Calu3 (cell line): Measurements from ENCODE around the gene AP1G2. TPM values are rescaled to one million over a fixed set of nuclear protein-coding genes. Genes with fewer than 3 reads are reported as not detected.
A peak's percentile ranks its signal among the peaks of the same experiment; 100 is the strongest.

ENCODE experiments used
- BruUV-seq: library from RNA; stranded (reverse); fragments of 400-500 nt; replicated peaks from 2 replicates; lab custom pipeline; 2021; lab: Mats Ljungman, UMichigan
- CTCF ChIA-PET: fragments of 300-600 bp; sonication (Branson Sonifier 250); formaldehyde crosslinking; loops from one replicate; lab custom pipeline; 2022; ENCODE audit warnings: antibody characterized with exemption; lab: Charles Lee
- DNase-seq: peaks from one replicate; pipeline ENCODE4 v3.0.0; 2022
- H3K27ac Mint-ChIP-seq: one replicate; pipeline ENCODE4 v1.8.0; 2022; ENCODE audit warnings: mixed read lengths; ENCODE audit not compliant: unreplicated experiment
- H3K27me3 Mint-ChIP-seq: one replicate; pipeline ENCODE4 v1.8.0; 2022; ENCODE audit warnings: mixed read lengths; ENCODE audit not compliant: unreplicated experiment
- H3K36me3 Mint-ChIP-seq: one replicate; pipeline ENCODE4 v1.8.0; 2022; ENCODE audit warnings: mild to moderate bottlenecking, moderate library complexity, mixed read lengths; ENCODE audit not compliant: insufficient read depth, unreplicated experiment
- H3K4me1 Mint-ChIP-seq: one replicate; pipeline ENCODE4 v1.8.0; 2022; ENCODE audit warnings: mild to moderate bottlenecking, low read depth, mixed read lengths; ENCODE audit not compliant: unreplicated experiment
- H3K4me3 Mint-ChIP-seq: one replicate; pipeline ENCODE4 v1.8.0; 2022; ENCODE audit warnings: mild to moderate bottlenecking, low read depth, moderate library complexity, mixed read lengths; ENCODE audit not compliant: unreplicated experiment
- H3K9me3 Mint-ChIP-seq: one replicate; pipeline ENCODE4 v1.8.0; 2022; ENCODE audit warnings: low read depth, mixed read lengths; ENCODE audit not compliant: unreplicated experiment
- intact Hi-C: fragments of 100-400 bp; cut with micrococcal nuclease; formaldehyde crosslinking; loops from one replicate; pipeline ENCODE4 v1.10.0; 2022; ENCODE audit not compliant: unreplicated experiment
- total RNA-seq: library from RNA; stranded (reverse); gene quantifications from 2 replicates; pipeline ENCODE4 v1.2.3, GENCODE V29; 2022
- TF ChIP-seq, protein P1 (sequence below): fragments of 200-600 bp; IDR thresholded peaks from one replicate; pipeline ENCODE4 v1.8.0; 2022; ENCODE audit warnings: antibody characterized with exemption; ENCODE audit not compliant: unreplicated experiment

Gene AP1G2
- total RNA-seq, 1 experiment from 2014 or later = 152 TPM

DNA sequence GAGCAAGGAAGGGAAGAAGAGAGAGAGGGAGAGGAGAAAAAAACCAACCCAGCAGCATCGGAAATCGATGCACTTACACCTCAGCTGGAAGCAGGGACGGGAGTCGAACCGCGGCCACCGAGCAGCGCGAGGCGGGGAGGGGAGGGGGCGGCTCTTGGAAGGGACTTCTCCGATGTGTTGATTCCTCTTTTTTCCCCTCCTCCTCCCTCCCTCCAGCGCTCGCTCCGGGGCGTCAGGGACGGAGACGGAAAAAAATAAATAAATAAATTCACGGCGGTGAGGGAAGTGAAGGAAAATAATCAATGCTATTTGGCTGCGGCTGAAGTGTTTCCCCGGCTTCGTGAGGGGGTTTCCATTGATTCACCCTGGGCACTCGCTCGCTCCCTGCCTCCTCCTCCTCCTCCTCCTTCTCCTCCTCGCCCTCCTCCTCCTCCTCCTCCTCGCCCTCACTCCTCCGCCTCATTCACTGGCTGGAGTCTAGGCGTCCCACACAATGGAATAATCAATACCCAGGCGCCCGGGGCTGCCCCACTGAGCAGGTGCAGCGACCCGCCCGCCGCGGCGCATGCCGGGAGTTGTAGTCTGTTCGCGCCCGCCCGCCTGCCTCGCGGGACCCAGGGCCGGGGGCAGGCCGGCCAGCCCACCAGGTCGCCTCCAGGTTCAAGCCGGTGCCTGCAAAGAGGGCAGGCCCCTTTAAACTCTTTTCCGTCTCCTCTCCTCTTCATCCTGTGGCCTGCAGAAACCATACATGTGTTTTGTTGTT is 16.1 kb downstream of the AP1G2 start, which contains the start of gene ZFHX2:
ZFHX2 (minus strand) TSS at position 500 of the 763 bp plus-strand sequence. CDS start 16,440 bp downstream, outside the sequence.
- intact Hi-C loops = loop anchor here (10.0 kb wide), 1 partner anchor 227 kb away; the partner anchor contains the start of gene PABPN1
- Mint-ChIP-seq H3K27me3 (no peaks in the 10 kb centered on the region), H3K27ac (peak within 1 kb of the TSS; percentile 92), H3K9me3 (no peaks in the 10 kb centered on the region), H3K4me3 (no peak within 1 kb of the TSS), H3K36me3 (peaks cover 10% of the 10 kb centered on the region), H3K4me1 (peaks cover 16% of the 10 kb centered on the region)
- CTCF ChIA-PET = interaction anchor here (0.6 to 0.7 kb wide), 2 partner anchors 362 to 433 kb away, joined by 3 to 5 read pairs; no protein-coding TSS in a partner anchor
- TF ChIP-seq, protein P1, sequence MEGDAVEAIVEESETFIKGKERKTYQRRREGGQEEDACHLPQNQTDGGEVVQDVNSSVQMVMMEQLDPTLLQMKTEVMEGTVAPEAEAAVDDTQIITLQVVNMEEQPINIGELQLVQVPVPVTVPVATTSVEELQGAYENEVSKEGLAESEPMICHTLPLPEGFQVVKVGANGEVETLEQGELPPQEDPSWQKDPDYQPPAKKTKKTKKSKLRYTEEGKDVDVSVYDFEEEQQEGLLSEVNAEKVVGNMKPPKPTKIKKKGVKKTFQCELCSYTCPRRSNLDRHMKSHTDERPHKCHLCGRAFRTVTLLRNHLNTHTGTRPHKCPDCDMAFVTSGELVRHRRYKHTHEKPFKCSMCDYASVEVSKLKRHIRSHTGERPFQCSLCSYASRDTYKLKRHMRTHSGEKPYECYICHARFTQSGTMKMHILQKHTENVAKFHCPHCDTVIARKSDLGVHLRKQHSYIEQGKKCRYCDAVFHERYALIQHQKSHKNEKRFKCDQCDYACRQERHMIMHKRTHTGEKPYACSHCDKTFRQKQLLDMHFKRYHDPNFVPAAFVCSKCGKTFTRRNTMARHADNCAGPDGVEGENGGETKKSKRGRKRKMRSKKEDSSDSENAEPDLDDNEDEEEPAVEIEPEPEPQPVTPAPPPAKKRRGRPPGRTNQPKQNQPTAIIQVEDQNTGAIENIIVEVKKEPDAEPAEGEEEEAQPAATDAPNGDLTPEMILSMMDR = no peak
- peak; percentile 94 for DNase-seq
- BruUV-seq = no TSS peak

DNA sequence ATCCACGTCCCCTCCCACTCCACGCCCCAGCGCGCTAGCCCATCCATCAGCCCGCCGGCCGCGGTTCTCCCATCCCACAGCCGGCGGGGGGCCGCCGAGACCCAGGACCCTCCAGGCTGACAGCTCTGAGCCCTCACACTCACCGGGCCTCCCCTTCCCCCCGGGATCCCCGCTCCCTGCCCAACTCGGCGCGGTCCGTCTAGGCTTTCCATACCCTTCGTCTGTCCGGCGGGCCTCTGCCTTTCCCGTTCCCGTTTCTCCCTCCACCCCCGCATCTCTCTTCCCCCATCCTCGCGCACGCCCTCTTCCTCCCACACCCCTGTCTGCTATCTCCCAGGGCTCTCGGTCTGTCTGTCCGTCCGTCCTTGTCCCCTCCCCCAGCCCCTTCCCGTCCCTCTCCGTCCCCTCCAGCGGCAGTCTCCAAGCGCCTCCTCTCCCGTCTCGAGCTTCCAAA is 16.8 kb downstream of the AP1G2 start:
- CTCF ChIA-PET = interaction anchor here (0.6 kb wide), 1 partner anchor 363 kb away, joined by 3 read pairs; no protein-coding TSS in a partner anchor
- no TSS peak for BruUV-seq
- peaks cover 16% of the 10 kb centered on the region for H3K4me1 Mint-ChIP-seq
- no peak overlapping the region for H3K27ac Mint-ChIP-seq
- intact Hi-C loops = loop anchor here (10.0 kb wide), 1 partner anchor 226 kb away; the partner anchor contains the start of gene PABPN1
- TF ChIP-seq, protein P1 = no peak
- H3K9me3 Mint-ChIP-seq = no peaks in the 10 kb centered on the region
- DNase-seq = no peak
- no peak overlapping the region for H3K4me3 Mint-ChIP-seq
- peaks cover 2% of the 10 kb centered on the region for H3K27me3 Mint-ChIP-seq
- H3K36me3 Mint-ChIP-seq = peaks cover 4% of the 10 kb centered on the region

DNA sequence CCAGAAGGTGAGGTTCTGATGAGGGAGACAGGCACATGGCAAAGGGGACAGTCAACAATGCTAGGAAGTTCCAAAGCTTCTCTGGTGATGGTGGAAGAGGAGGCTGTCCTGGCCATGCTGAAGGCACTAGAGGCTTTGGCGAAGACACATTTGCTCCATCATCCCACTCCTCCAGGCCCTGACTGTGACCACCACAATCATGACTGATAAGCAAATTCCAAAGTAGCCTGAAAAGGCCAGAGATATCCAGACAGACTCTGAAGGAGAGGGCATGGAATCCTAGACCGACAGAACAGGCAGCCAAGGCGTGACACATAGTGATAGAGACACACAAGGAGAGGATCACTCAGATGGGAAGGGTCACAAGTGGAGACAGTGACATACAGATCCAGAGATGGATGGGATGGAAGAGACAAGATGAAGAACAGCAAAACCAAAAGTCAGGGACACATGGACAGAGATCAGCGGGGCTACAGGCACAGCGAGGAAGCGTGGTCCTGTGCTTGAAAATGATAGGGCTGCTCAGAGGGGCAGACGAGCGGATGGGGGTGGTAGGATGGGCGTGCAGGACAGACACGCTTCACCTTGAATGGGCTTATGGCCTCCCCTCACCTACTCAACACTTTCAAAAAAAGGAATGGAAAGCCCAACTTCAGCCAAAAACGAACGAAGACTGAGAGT is 17.3 kb downstream of the AP1G2 start:
- Mint-ChIP-seq H3K27ac (no peak overlapping the region), H3K9me3 (no peaks in the 10 kb centered on the region), H3K36me3 (no peaks in the 10 kb centered on the region), H3K4me3 (no peak overlapping the region), H3K27me3 (peaks cover 7% of the 10 kb centered on the region), H3K4me1 (peaks cover 11% of the 10 kb centered on the region)
- TF ChIP-seq, protein P1 = no peak
- CTCF ChIA-PET = no interaction called here
- intact Hi-C loops = loop anchor here (10.0 kb wide), 1 partner anchor 225 kb away; the partner anchor contains the start of gene PABPN1
- no TSS peak for BruUV-seq
- DNase-seq = no peak
